Transverse colon (tissue), 4 donors: Measurements from ENCODE around the gene FLYWCH1. TPM values are rescaled to one million over a fixed set of nuclear protein-coding genes. Genes with fewer than 3 reads are reported as not detected.

Experiments used
- DNase-seq: peaks from one replicate; pipeline ENCODE4 v3.0.0-alpha.2; 2019
- H3K27ac ChIP-seq, 4 donors: fragments of 200-600 bp; sonication (generic); 2 replicates each; pipeline ENCODE4 v1.5.1; 2016 to 2018; ENCODE audit warnings: inconsistent platforms in 4 of 4
- H3K27me3 ChIP-seq: fragments of 200-600 bp; sonication (generic); 2 replicates; pipeline ENCODE4 v1.5.1; 2017; ENCODE audit warnings: inconsistent platforms
- H3K36me3 ChIP-seq, 4 donors: fragments of 200-600 bp; sonication (generic); 2 replicates each; pipeline ENCODE4 v1.5.1; 2017 to 2019; ENCODE audit warnings: inconsistent platforms in 4 of 4
- H3K4me1 ChIP-seq, 4 donors: fragments of 200-600 bp; sonication (generic); 2 replicates each; pipeline ENCODE4 v1.5.1; 2017 to 2020; ENCODE audit warnings: inconsistent platforms in 4 of 4
- H3K4me3 ChIP-seq, 4 donors: fragments of 200-600 bp; sonication (generic); 1 replicate in 1 of 4; 2 replicates in 3 of 4; pipeline versions ENCODE4 v1.5.1 to v1.6.1; 2017 to 2019; ENCODE audit warnings: inconsistent platforms in 4 of 4
- H3K9me3 ChIP-seq, 2 donors: fragments of 200-600 bp; sonication (generic); 2 replicates each; pipeline ENCODE4 v1.5.1; 2017 to 2019; ENCODE audit warnings: inconsistent platforms in 2 of 2
- EP300 ChIP-seq: sonication (generic); formaldehyde crosslinking; IDR thresholded peaks from one replicate; pipeline ENCODE4 v1.6.1; 2017; ENCODE audit warnings: antibody characterized with exemption, low read depth
- POLR2A ChIP-seq: fragments of 450-650 bp; IDR thresholded peaks from one replicate; pipeline ENCODE4 v1.6.1; 2016; ENCODE audit warnings: antibody characterized with exemption, mild to moderate bottlenecking, moderate library complexity
- POLR2AphosphoS5 ChIP-seq, 3 donors: sonication (generic); formaldehyde crosslinking; IDR thresholded peaks; one replicate each; pipeline ENCODE4 v1.6.1; 2016; ENCODE audit warnings: antibody characterized with exemption in 3 of 3
- WGBS, 2 donors: methylation state at CpG; one replicate each; pipeline ENCODE4 v1.1.5; 2018; ENCODE audit warnings: low coverage in 1 of 2; 5-methylcytosine and 5-hydroxymethylcytosine counted together
- in situ Hi-C, 4 donors: fragments of 200-750 bp; cut with MboI; loops; one replicate each; pipeline versions ENCODE4 v1.15.0 to v1.15.1; 2017; ENCODE audit warnings: low sequenced_read_pairs in 3 of 4, low pct_ligation_motif_present in 1 of 4, low pct_unique_long_range_greater_than_20kb in 1 of 4
- intact Hi-C: fragments of 100-400 bp; cut with DNase I; formaldehyde crosslinking; loops from one replicate; pipeline ENCODE4 v1.15.1; 2023; ENCODE audit warnings: low total_unique reads
- total RNA-seq, 4 donors: library from RNA; depleted of rRNA; stranded (reverse); fragments of >200 nt; gene quantifications; one replicate each; pipeline ENCODE4 v1.1.0, GENCODE V29; 2016
- TF ChIP-seq, protein P1 (sequence below), 5 experiments: fragments of 200-600 bp in 3 of 5; fragments of 450-650 bp in 2 of 5; sonication (generic) in 3 of 5; IDR thresholded peaks; 1 replicate in 2 of 5; 2 replicates in 3 of 5; pipeline ENCODE4 v1.5.1; 2016 to 2017; ENCODE audit warnings: antibody characterized with exemption in 5 of 5, inconsistent platforms in 3 of 5, mild to moderate bottlenecking in 2 of 5, moderate library complexity in 1 of 5

The FLYWCH1 gene
- total RNA-seq, 4 donors from 2014 or later = 29.1 to 59.1 (median 34.6) TPM

DNA sequence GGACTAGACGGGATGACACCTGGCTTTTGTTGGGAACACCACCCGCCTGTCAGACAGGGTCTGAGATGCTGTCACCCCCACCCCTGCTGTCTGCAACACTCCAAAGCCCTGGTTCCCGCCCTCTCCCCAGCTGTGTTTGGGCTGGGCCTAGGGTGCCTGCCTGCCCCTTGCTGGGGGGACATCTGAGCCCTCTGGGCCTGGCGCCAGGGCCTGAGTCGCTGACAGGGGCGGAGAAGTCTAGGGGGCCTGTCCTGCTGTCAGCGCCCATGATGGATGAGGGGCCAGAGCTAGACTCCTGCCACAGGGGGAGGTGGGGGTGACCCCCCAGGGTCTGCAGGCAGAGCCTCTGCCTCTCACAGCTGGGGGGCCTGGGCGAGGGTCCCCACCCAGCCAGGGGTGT, 76.1 kb downstream of the FLYWCH1 start:
- Histone ChIP-seq H3K4me1 (peaks cover 0 to 17% (median 11%) of the 10 kb centered on the region in 4 donors), H3K27ac (no peak overlapping the region), H3K27me3 (peaks cover 5% of the 10 kb centered on the region), H3K36me3 (no peaks in the 10 kb centered on the region), H3K9me3 (no peaks in the 10 kb centered on the region), H3K4me3 (no peak overlapping the region)
- no peak for DNase-seq
- no peak for TF ChIP-seq POLR2A
- no peak for TF ChIP-seq EP300
- TF ChIP-seq, protein P1, sequence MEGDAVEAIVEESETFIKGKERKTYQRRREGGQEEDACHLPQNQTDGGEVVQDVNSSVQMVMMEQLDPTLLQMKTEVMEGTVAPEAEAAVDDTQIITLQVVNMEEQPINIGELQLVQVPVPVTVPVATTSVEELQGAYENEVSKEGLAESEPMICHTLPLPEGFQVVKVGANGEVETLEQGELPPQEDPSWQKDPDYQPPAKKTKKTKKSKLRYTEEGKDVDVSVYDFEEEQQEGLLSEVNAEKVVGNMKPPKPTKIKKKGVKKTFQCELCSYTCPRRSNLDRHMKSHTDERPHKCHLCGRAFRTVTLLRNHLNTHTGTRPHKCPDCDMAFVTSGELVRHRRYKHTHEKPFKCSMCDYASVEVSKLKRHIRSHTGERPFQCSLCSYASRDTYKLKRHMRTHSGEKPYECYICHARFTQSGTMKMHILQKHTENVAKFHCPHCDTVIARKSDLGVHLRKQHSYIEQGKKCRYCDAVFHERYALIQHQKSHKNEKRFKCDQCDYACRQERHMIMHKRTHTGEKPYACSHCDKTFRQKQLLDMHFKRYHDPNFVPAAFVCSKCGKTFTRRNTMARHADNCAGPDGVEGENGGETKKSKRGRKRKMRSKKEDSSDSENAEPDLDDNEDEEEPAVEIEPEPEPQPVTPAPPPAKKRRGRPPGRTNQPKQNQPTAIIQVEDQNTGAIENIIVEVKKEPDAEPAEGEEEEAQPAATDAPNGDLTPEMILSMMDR (IDR thresholded peaks at IDR 0.05) = no peak
- no peak for TF ChIP-seq POLR2AphosphoS5 (IDR thresholded peaks at IDR 0.05)
- WGBS, 2 donors = 69% methylated on average over 5 of the region's 8 CpGs; no CpG with 5 or more reads in 1 of the 2 donors
- in situ Hi-C loops = no loop called here
- intact Hi-C loops = no loop called here

GRCh38 chr16:2988590-2989099, 76.9 kb downstream of the FLYWCH1 start:
- no peak overlapping the region for H3K27ac ChIP-seq
- intact Hi-C loops = no loop called here

DNA sequence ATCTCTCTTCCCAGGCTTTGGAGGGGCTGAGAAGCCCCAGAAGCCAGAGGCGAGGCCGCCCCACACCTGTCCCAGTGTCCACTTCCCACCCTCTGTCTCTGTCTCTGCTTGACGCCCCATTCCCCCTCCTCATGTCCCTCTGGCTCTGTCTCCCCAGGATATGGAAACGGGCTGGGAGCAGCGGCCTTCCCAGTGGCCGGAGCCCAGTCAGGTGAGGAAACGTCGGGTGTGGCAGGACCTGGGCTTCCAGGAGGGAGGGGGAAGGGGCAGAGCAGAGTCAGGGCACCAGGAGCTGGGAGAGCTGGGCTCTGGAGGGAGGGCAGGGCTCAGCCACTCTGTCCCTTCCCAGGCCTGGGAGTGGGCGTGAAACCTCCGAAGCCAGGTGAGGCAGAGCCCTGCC, 79.2 kb downstream of the FLYWCH1 start:
- in situ Hi-C loops = no loop called here

More at GRCh38 chr16:2988590-2989099, 76.9 kb downstream of the FLYWCH1 start:
- H3K4me1 ChIP-seq = peaks cover 0 to 12% (median 8%) of the 10 kb centered on the region in 4 donors
- TF ChIP-seq POLR2AphosphoS5 (IDR thresholded peaks at IDR 0.05) = no peak
- no peak for TF ChIP-seq EP300
- TF ChIP-seq POLR2A = no peak
- TF ChIP-seq, protein P1 (IDR thresholded peaks at IDR 0.05) = no peak
- H3K27me3 ChIP-seq = peaks cover 5% of the 10 kb centered on the region
- H3K4me3 ChIP-seq = no peak overlapping the region
- in situ Hi-C loops = no loop called here
- DNase-seq = no peak
- no peaks in the 10 kb centered on the region for H3K36me3 ChIP-seq
- WGBS, 2 donors = 69 to 100% methylated on average over 2 to 8 of the region's 8 CpGs
- H3K9me3 ChIP-seq = no peaks in the 10 kb centered on the region

DNA sequence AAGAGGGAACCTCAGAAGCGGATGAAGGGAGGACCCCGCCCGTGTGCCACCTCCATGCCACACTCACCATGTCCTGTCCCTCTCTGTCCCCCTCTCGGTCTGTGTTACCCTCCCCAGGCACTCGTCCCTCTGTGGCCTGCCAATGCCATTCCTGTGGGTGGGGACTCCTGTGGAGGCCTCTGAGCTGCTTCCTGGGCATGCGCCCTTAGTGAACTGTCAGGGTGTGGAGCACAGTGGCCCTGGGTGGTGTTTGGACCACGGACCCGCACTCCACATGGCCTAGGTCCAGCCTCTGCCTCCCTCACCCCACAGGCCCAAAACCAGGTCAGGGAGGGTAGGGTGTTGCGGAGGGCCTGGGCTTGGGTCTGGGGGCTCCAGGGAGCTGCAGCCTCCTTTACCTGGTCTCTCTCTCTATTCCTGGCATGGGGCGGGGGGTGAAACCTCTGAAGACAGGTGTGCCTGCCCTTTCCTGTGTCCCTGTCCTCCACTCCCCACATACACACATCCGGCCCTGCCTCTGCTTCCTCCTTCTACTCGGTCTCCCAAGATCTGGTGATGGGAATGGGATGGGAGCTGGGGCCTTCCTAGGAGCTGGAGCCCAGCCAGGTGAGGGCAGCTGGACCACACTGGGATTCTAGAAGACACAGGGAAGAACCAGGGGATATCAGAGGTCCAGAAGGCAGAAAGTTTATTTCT, 80.0 kb downstream of the FLYWCH1 start:
- 83% methylated on average over 11 of the region's 12 CpGs; no CpG with 5 or more reads in 1 of the 2 donors for WGBS, 2 donors
- H3K27me3 ChIP-seq = peaks cover 5% of the 10 kb centered on the region
- no peak overlapping the region for H3K4me3 ChIP-seq
- no peak overlapping the region for H3K27ac ChIP-seq
- no peaks in the 10 kb centered on the region for H3K36me3 ChIP-seq
- no peak for TF ChIP-seq POLR2A
- TF ChIP-seq EP300 = no peak
- TF ChIP-seq, protein P1 (IDR thresholded peaks at IDR 0.05) = no peak
- TF ChIP-seq POLR2AphosphoS5 (IDR thresholded peaks at IDR 0.05) = no peak
- H3K9me3 ChIP-seq = no peaks in the 10 kb centered on the region
- intact Hi-C loops = no loop called here
- DNase-seq = no peak
- peaks cover 0 to 8% (median 3%) of the 10 kb centered on the region in 4 donors for H3K4me1 ChIP-seq
- in situ Hi-C loops = no loop called here

More for the DNA sequence above, 79.2 kb downstream of the FLYWCH1 start:
- TF ChIP-seq POLR2A (no peak), EP300 (no peak), POLR2AphosphoS5 (IDR thresholded peaks at IDR 0.05) (no peak)
- TF ChIP-seq, protein P1 (IDR thresholded peaks at IDR 0.05) = no peak
- no peaks in the 10 kb centered on the region for H3K36me3 ChIP-seq
- intact Hi-C loops = no loop called here
- no peak overlapping the region for H3K27ac ChIP-seq
- peaks cover 5% of the 10 kb centered on the region for H3K27me3 ChIP-seq
- no peak overlapping the region for H3K4me3 ChIP-seq
- H3K9me3 ChIP-seq = no peaks in the 10 kb centered on the region
- no peak for DNase-seq
- H3K4me1 ChIP-seq = peaks cover 0 to 8% (median 3%) of the 10 kb centered on the region in 4 donors
- 45% methylated on average over 9 of the region's 10 CpGs; no CpG with 5 or more reads in 1 of the 2 donors for WGBS, 2 donors
